ENCODE measurements around the gene RELCH.

DNA sequence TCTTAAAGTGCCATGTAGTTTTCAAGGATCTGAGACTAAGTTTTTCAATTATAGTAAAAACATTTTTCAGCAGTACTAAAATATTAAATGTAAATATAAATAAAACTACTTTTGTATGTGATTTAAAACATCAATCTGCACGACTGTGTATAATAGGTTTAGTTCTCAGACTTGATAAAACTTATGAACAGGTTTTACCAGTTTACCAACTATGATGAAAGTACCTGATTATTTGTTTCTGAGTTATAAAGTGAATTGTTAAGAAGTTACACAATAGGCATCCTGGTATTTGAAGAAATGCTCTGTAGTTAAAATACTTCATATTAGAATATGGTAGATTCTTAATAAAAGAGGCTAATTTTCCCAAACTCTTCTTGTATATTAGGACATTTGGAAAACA lies 14.8 kb downstream of the RELCH start:
- TF ChIP-seq EZH2 (IDR thresholded peaks at IDR 0.05; ENCODE audit: insufficient read depth, poor library complexity, severe bottlenecking) = no peak
- no peak for TF ChIP-seq EZH2phosphoT487 (IDR thresholded peaks at IDR 0.05; ENCODE audit: insufficient read depth, low read depth)
